Activated CD4-positive, alpha-beta T cell treated with anti-CD3 and anti-CD28 coated beads for 36 hours (primary cell): ENCODE data around the gene MBTPS1. TPM values are rescaled to one million over a fixed set of nuclear protein-coding genes. Genes with fewer than 3 reads are reported as not detected.
"Not testable (repeated sequence)": the region's sequence is repeated elsewhere in the genome, so short reads cannot be mapped to it uniquely, and the experiment has no call there.

Experiments
- ATAC-seq: fragments of 200-7000 bp; cut with Tn5 transposase; one replicate; pipeline ENCODE4 v1.10.0; 2021; ENCODE audit warnings: mild to moderate bottlenecking, moderate library complexity
- CTCF ChIA-PET: fragments of 350-600 bp; sonication (Branson Sonifier 250); formaldehyde crosslinking; loops from one replicate; lab custom pipeline; 2021; ENCODE audit warnings: antibody characterized with exemption; lab: Charles Lee
- POLR2A ChIA-PET: fragments of 350-600 bp; sonication (Branson Sonifier 250); formaldehyde crosslinking; loops from one replicate; lab custom pipeline; 2021; ENCODE audit warnings: antibody characterized with exemption, inconsistent platforms; lab: Charles Lee
- DNase-seq: peaks from one replicate; pipeline ENCODE4 v3.0.0-alpha.2; 2020
- H3K27ac Mint-ChIP-seq: one replicate; pipeline ENCODE4 v1.8.0; 2021; ENCODE audit warnings: mixed read lengths
- H3K27me3 Mint-ChIP-seq: one replicate; pipeline ENCODE4 v1.8.0; 2021; ENCODE audit warnings: mixed read lengths
- H3K36me3 Mint-ChIP-seq: one replicate; pipeline ENCODE4 v1.8.0; 2021; ENCODE audit warnings: low read depth, mixed read lengths
- H3K4me1 Mint-ChIP-seq: one replicate; pipeline ENCODE4 v1.8.0; 2021; ENCODE audit warnings: mixed read lengths
- H3K4me3 Mint-ChIP-seq: one replicate; pipeline ENCODE4 v1.8.0; 2021; ENCODE audit warnings: mild to moderate bottlenecking, moderate library complexity, mixed read lengths
- H3K9me3 Mint-ChIP-seq: one replicate; pipeline ENCODE4 v1.8.0; 2021; ENCODE audit warnings: low read depth, mixed read lengths
- intact Hi-C, 2 experiments: fragments of 100-400 bp; cut with DNase I in 1 of 2; cut with micrococcal nuclease in 1 of 2; formaldehyde crosslinking; loops; one replicate each; pipeline versions ENCODE4 v1.14.2 to v1.15.1; 2022 to 2024; cut with DNase I, micrococcal nuclease
- total RNA-seq, 2 experiments: library from RNA; stranded (reverse); gene quantifications; one replicate each; pipeline ENCODE4 v1.2.3, GENCODE V29; 2021

MBTPS1 gene
- total RNA-seq, 2 experiments from 2014 or later: 32.0 to 32.2 TPM

DNA sequence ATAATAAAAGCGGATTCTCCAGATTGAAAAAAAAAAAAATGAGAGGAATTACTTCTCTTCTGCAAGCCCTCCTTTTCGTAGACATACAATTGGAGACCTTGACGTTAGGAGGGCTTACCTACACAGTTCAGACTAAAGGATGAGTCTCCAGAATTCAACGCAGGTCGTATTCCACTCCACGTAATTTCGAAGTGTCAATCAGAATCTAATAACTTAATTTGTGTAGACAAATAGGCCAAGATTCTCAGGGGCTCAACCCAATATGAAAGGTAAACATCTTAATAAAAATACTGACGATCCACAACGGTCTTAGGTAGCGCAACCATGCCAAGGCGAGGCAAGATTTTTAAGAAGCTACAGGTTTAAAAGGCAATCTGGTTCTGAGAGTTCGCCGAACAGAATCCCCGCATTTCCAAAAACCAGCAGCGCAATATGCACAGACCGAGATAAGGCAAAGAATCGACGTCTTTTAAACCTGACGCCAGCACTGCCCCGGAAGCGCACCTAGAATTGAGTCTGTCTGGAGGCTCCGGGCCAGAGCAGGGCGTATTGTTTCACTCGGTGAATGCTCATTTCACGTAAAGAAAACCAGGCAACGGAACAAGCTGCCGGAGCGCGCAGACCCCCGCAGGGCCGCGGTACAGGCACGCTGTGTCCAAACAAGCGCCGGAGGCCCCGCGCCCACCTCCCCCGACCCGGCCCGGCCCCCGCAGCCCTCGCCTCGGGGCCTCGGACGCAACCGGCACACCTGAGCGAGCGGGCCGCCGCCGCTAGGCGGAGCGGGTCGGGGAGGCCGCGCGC lies 623 bp downstream of the MBTPS1 start:
- peak overlapping the region; percentile 80 for H3K4me3 Mint-ChIP-seq
- no peaks in the 10 kb centered on the region for H3K9me3 Mint-ChIP-seq
- ATAC-seq (peak; percentile 49), DNase-seq (peak; percentile 75)
- POLR2A ChIA-PET: interaction anchor here (1.6 kb wide), 2 partner anchors 27 to 29 kb away, joined by 5 to 11 read pairs; partner anchors contain the start of genes DNAAF1 and HSDL1
- peaks cover 39% of the 10 kb centered on the region for H3K4me1 Mint-ChIP-seq
- H3K27ac Mint-ChIP-seq: peak overlapping the region; percentile 95
- CTCF ChIA-PET: interaction anchor here (0.6 to 3.7 kb wide), 20 partner anchors 9 to 256 kb away, joined by 3 to 31 read pairs (median 4); partner anchors contain the start of gene TAF1C
- H3K36me3 Mint-ChIP-seq: peaks cover 2% of the 10 kb centered on the region
- intact Hi-C loops: loop anchor here (1.0 to 10.0 kb wide), 11 partner anchors 17 to 911 kb away; partner anchors contain the start of genes DNAAF1 (in 2 of the 2), HSDL1 (in 2 of the 2), TAF1C (in 2 of the 2) and COTL1 (in 1 of the 2)
- no peaks in the 10 kb centered on the region for H3K27me3 Mint-ChIP-seq

DNA sequence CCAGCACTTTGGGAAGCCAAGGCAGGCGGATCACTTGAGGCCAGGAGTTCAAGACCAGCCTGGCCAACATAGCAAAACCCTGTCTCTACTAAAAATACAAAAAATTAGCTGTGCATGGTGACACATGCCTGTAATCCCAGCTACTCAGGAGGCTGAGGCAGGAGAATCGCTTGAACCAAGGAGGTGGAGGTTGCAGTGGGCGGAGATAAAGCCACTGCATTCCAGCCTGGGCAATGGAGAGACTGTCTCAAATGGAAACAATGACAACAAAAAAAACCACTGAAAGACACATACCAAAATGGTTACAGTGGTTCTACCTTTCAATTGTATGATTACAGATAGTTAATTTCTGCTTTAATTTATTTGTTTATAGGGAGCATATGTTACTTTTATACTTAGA lies 4.8 kb downstream of the MBTPS1 start:
- CTCF ChIA-PET: interaction anchor here (1.0 to 1.9 kb wide), 4 partner anchors 12 to 64 kb away, joined by 3 to 5 read pairs (median 3); no protein-coding TSS in a partner anchor
- ATAC-seq, H3K27me3 Mint-ChIP-seq, H3K9me3 Mint-ChIP-seq, H3K27ac Mint-ChIP-seq, H3K4me3 Mint-ChIP-seq, POLR2A ChIA-PET: not testable (repeated sequence)
- peak; percentile 58 for DNase-seq
- peaks cover 13% of the 10 kb centered on the region for H3K36me3 Mint-ChIP-seq
- intact Hi-C loops: loop anchor here in 1 of 2 experiments (1.0 to 10.0 kb wide), 2 partner anchors 13 to 393 kb away; partner anchors contain the start of gene MEAK7
- peaks cover 54% of the 10 kb centered on the region for H3K4me1 Mint-ChIP-seq

GRCh38 chr16:84111525-84111924 lies 5.2 kb downstream of the MBTPS1 start:
- no peak for ATAC-seq
- intact Hi-C loops: loop anchor here in 1 of 2 experiments (1.0 to 10.0 kb wide), 2 partner anchors 12 to 393 kb away; partner anchors contain the start of gene MEAK7
- no peaks in the 10 kb centered on the region for H3K27me3 Mint-ChIP-seq
- no peaks in the 10 kb centered on the region for H3K9me3 Mint-ChIP-seq
- H3K27ac Mint-ChIP-seq: peak overlapping the region; percentile 42
- ChIA-PET POLR2A (no interaction called here), CTCF (interaction anchor here (0.6 to 1.5 kb wide), 5 partner anchors 12 to 45 kb away, joined by 3 to 4 read pairs (median 3); no protein-coding TSS in a partner anchor)
- peaks cover 56% of the 10 kb centered on the region for H3K4me1 Mint-ChIP-seq
- H3K4me3 Mint-ChIP-seq: no peak overlapping the region
- H3K36me3 Mint-ChIP-seq: peaks cover 16% of the 10 kb centered on the region
- DNase-seq: no peak

DNA sequence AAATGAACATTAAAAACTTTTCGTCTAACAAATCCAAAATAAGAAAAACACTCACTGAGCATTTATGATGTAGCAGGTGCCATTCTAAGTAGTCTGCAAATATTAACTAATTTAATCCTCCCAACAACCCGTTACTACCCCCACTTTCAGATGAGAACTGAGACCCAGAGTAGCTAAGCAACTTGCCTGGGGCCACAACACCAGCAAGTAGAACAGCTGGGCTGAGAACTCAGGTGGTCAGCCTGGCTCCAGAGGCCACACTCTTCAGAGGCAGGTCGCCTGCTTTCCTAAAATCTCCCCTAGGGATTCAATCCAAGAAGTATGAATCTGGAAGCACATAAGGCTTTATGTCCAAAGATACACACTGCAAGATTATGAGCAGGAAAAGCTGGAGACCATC lies 6.2 kb downstream of the MBTPS1 start:
- peaks cover 61% of the 10 kb centered on the region for H3K4me1 Mint-ChIP-seq
- intact Hi-C loops: loop anchor here in 1 of 2 experiments (10.0 kb wide), 1 partner anchor 394 kb away; the partner anchor contains the start of gene MEAK7
- ChIA-PET POLR2A (no interaction called here), CTCF (interaction anchor here (0.6 to 1.5 kb wide), 2 partner anchors 22 to 28 kb away, joined by 4 to 5 read pairs; no protein-coding TSS in a partner anchor)
- no peak overlapping the region for H3K4me3 Mint-ChIP-seq
- peaks cover 19% of the 10 kb centered on the region for H3K36me3 Mint-ChIP-seq
- no peaks in the 10 kb centered on the region for H3K9me3 Mint-ChIP-seq
- no peak for DNase-seq
- no peaks in the 10 kb centered on the region for H3K27me3 Mint-ChIP-seq
- ATAC-seq: no peak
- H3K27ac Mint-ChIP-seq: no peak overlapping the region

DNA sequence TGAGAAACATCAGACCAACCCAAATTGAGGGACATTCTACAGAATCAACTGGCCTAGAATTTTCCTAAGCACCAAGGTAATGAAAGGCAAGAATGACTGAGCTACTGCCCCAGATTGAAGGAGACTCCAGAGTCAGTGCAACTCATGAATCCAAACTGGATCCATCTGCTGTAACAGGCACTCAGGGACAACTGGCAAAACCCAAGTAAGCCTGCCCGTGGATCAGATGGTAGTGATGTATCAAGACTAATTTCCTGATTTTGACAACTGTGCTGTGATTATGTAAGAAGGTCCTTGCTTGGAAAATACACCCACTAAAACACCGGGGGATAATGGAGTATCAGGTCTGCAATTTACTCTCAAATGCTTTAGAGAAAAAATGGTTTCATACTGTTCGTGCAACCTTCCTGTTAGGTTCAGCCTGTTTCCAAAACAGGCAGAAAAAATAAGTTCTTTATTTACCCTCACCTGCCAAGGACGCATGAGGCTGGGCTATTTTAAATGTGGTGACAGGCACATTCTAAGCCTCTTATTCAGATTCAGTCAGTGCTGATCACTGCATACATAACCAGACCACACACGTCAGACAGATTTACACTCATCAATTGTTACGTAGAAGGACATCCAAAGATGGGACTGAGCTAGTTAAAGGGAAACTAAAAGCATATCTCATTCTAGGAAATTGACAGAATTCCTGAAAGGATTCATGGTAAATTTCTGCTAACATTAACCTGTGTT lies 7.0 kb downstream of the MBTPS1 start:
- intact Hi-C loops: loop anchor here in 1 of 2 experiments (10.0 kb wide), 1 partner anchor 395 kb away; the partner anchor contains the start of gene MEAK7
- Mint-ChIP-seq H3K27me3 (no peaks in the 10 kb centered on the region), H3K9me3 (no peaks in the 10 kb centered on the region), H3K27ac (no peak overlapping the region), H3K36me3 (peaks cover 17% of the 10 kb centered on the region), H3K4me3 (no peak overlapping the region), H3K4me1 (peaks cover 58% of the 10 kb centered on the region)
- DNase-seq (no peak), ATAC-seq (no peak)
- POLR2A ChIA-PET: no interaction called here
- CTCF ChIA-PET: interaction anchor here (0.6 to 1.5 kb wide), 4 partner anchors 9 to 338 kb away, joined by 3 to 5 read pairs (median 4); no protein-coding TSS in a partner anchor

DNA sequence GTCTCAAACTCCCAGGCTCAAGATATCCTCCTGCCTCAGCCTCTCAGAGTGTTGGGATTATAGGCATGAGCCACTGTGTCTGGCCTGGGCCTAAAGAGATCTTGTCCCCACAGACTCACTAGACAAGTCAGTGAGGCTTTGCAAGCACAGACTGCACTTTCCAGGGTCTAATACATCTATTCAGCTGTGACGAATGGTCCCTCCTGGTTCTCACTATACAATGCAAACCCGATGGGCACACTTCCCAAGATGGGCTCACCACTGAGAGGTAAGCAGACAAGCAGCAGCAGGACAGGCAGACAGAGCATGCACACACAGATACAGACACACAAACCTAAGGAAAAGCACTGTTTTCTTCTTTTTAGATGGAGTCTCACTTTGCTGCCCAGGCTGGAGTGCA lies 8.8 kb downstream of the MBTPS1 start:
- ATAC-seq (no peak), DNase-seq (no peak)
- H3K27me3 Mint-ChIP-seq: no peaks in the 10 kb centered on the region
- intact Hi-C loops: no loop called here
- CTCF ChIA-PET: interaction anchor here (1.3 to 1.8 kb wide), 2 partner anchors 8 to 68 kb away, joined by 3 to 10 read pairs; no protein-coding TSS in a partner anchor
- H3K4me3 Mint-ChIP-seq: no peak overlapping the region
- H3K9me3 Mint-ChIP-seq: no peaks in the 10 kb centered on the region
- H3K27ac Mint-ChIP-seq: no peak overlapping the region
- H3K36me3 Mint-ChIP-seq: peaks cover 17% of the 10 kb centered on the region
- POLR2A ChIA-PET: no interaction called here
- H3K4me1 Mint-ChIP-seq: peaks cover 57% of the 10 kb centered on the region

DNA sequence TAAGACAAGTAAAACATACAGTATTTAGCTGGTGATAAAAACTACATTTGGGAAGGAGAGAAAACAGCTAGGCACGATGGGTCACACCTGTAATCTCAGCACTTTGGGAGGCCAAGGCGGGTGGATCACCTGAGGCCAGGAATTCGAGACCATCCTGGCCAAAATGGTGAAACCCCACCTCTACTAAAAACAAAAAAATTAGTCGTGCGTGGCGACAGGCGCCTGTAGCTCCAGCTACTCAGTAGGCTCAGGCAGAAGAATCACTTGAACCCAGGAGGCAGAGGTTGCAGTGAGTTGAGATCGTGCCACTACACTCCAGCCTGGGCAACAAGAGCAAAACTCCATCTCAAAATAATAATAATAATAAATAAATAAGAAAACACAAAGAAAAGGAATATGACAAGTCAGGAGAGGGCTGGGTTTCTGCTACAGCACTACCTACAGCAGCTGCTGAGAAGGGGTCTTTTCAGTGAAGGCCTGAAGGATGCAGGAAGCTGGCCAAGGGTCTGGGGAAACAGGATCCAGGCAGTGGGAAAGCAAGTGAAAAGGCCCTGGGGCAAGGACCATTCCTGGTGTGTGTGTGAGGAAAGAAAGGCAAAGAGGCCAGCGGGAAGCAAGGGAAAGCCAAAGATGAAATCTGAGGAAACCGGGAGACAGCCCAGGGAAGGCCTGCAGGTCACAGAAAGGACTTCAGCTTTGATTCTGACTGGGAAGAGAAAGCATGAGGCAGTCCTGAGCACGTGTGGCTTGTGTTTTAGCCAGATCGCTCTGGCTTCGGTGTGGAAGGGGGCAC lies 10.6 kb downstream of the MBTPS1 start:
- H3K36me3 Mint-ChIP-seq: peaks cover 26% of the 10 kb centered on the region
- peaks cover 59% of the 10 kb centered on the region for H3K4me1 Mint-ChIP-seq

DNA sequence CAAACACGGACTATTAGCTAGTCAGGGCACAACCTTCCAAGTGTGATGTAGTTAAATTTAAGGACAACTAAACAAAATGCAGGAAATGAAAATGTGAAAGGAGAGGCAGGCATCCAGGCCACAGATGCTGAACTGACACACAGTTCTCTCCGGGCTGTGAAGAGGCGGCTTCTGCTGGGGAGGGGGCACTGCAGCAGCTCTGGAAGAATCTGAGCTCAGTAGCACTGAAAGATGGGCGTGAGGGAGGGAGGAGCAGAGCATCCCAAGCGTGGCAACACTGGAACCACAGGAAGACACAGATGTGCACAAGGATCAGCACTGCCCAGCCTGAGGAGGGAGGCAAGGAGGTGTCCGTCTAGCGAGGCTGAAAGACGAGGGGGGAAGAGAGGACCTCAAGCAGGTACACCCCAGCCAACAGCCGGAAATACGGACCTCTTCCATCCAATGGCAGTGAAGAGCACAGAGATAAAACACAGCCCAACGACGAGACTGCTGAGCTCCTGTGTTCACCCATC lies 11.4 kb downstream of the MBTPS1 start:
- ChIA-PET POLR2A (no interaction called here), CTCF (interaction anchor here (0.5 to 2.2 kb wide), 6 partner anchors 10 to 70 kb away, joined by 3 to 8 read pairs (median 3); partner anchors contain the start of gene MBTPS1)
- DNase-seq: no peak
- Mint-ChIP-seq H3K36me3 (peaks cover 28% of the 10 kb centered on the region), H3K4me1 (peaks cover 51% of the 10 kb centered on the region), H3K27ac (peak overlapping the region; percentile 38), H3K4me3 (no peak overlapping the region), H3K9me3 (no peaks in the 10 kb centered on the region), H3K27me3 (no peaks in the 10 kb centered on the region)
- no peak for ATAC-seq
- intact Hi-C loops: no loop called here

More for the DNA sequence above, 10.6 kb downstream of the MBTPS1 start:
- Mint-ChIP-seq H3K27ac (peak overlapping the region; percentile 12), H3K4me3 (no peak overlapping the region), H3K27me3 (no peaks in the 10 kb centered on the region), H3K9me3 (no peaks in the 10 kb centered on the region)
- CTCF ChIA-PET: interaction anchor here (0.5 to 2.2 kb wide), 9 partner anchors 9 to 93 kb away, joined by 3 to 10 read pairs (median 3); partner anchors contain the start of genes MBTPS1 and TAF1C
- intact Hi-C loops: no loop called here
- POLR2A ChIA-PET: interaction anchor here (0.6 kb wide), 2 partner anchors 96 to 605 kb away, joined by 3 to 5 read pairs; no protein-coding TSS in a partner anchor
- no peak for ATAC-seq
- no peak for DNase-seq

DNA sequence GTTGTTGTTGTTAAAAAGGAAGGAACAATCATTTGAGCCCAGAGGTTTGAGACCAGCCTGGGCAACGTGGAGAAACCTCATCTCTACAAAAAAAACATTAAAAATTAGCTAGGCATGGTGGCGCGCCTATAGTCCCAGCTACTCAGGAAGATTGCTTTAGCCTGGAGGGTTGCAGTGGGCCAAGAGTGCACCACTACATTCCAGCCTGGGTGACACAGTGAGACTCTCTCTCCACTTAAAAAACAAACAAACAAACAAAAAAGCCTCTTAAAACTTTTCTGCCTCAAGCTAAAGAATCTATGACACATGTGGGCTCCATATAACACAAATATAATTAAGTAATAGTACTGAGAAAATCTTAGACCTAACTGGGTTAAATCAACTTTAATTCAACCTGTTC lies 12.5 kb downstream of the MBTPS1 start:
- POLR2A ChIA-PET: interaction anchor here (0.7 kb wide), 1 partner anchor 74 kb away, joined by 6 read pairs; no protein-coding TSS in a partner anchor
- Mint-ChIP-seq H3K27me3 (no peaks in the 10 kb centered on the region), H3K9me3 (no peaks in the 10 kb centered on the region), H3K4me1 (peaks cover 51% of the 10 kb centered on the region), H3K4me3 (no peak overlapping the region), H3K36me3 (peaks cover 27% of the 10 kb centered on the region), H3K27ac (no peak overlapping the region)
- DNase-seq (no peak), ATAC-seq (no peak)
- intact Hi-C loops: no loop called here
- CTCF ChIA-PET: interaction anchor here (0.6 to 2.2 kb wide), 4 partner anchors 11 to 126 kb away, joined by 3 to 7 read pairs (median 4); partner anchors contain the start of gene MBTPS1

- no peak overlapping the region for H3K4me3 Mint-ChIP-seq
- H3K36me3 Mint-ChIP-seq: peaks cover 27% of the 10 kb centered on the region
- H3K27ac Mint-ChIP-seq: peak overlapping the region; percentile 5
- DNase-seq (no peak), ATAC-seq (no peak)
- POLR2A ChIA-PET: interaction anchor here (0.7 kb wide), 1 partner anchor 75 kb away, joined by 6 read pairs; no protein-coding TSS in a partner anchor
- H3K4me1 Mint-ChIP-seq: peaks cover 50% of the 10 kb centered on the region
- no peaks in the 10 kb centered on the region for H3K27me3 Mint-ChIP-seq
- H3K9me3 Mint-ChIP-seq: no peaks in the 10 kb centered on the region
- CTCF ChIA-PET: interaction anchor here (0.6 to 2.2 kb wide), 3 partner anchors 11 to 127 kb away, joined by 3 to 7 read pairs (median 4); partner anchors contain the start of gene MBTPS1
- intact Hi-C loops: no loop called here
These were observed 13.1 kb downstream of the MBTPS1 start for GRCh38 chr16:84103678-84104077.
